ENCODE measurements around the gene NCOA6.

The NCOA6 gene

DNA sequence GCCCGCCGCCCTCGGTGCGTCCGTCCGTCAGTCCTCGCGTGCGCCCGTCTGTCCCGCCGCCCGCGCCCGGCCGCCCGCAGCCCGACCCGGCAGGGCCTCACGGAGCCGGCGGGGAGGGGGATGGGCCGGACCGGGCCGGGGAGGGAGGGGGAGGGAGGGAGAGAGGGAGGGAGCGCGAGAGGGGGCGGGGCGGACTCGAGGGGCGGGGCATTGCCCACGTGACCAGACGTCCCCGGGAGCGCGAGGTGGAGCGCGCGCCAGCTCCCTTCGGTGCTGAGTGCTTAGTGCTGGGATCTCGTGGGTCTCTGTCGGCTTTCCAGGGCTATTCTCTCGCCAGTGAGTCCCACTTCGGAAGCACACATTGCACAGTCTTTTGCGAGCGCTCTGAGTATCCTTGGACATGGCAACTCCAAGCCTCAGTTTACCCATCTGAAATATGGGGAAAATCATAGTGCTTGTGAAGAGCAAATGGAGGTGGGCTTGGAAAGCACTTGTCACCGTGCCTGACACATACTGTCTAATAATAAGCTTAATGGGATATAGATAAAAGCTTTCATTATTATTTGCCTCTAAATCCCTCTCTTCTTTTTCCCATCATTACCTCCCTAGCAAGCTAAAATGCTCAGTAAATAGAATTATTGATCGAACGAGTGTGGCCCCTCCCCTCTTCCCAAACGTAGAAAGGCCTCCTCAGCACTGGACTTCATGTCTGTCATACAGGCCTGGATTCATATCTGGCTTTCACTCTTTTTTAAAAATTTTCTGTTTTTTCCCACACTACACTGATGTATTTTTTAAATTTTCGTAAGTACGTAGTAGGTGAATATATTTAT is at the start of gene NCOA6:
Gene NCOA6 (minus strand): TSS at position 122 of the 833 bp plus-strand sequence. CDS start 43,296 bp downstream, outside the sequence.
- peak; percentile 90 to 95 for DNase-seq
- TF ChIP-seq GATA1 (IDR thresholded peaks at IDR 0.05; ENCODE audit: low read depth, low read length), result no peak
- peak; percentile 55 for TF ChIP-seq POLR2A (IDR thresholded peaks at IDR 0.05; ENCODE audit: low read length)

DNA sequence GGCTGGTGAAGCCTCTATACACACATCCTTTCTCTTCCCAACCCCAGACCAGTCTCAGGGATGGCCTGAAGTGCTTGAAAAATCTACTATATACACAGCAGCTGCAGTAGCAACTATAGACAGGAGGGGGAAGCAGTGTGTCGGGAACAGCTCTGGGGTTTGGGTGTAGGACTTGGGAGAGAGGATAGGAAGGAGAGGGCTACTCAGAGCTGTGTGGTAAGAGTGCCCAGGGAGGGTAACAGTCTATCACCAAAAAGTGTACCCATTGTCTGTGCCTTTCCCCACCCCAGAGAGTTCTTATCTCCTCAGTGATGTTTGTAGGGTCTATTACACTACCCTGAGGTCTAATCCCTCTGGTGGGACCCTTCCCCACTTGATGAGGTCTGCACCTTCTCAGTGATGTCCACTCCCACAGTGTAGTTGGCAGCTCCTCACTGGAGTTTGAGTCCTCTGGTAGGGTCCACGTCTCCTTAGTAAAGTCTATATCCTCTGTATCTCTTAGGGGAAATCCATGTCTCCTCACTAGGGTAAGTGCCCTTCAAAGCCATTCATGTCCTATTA is 48.7 kb upstream of the NCOA6 start:
- peak; percentile 73 to 83 for DNase-seq
- TF ChIP-seq GATA1 (IDR thresholded peaks at IDR 0.05; ENCODE audit: low read depth, low read length), result no peak
- no peak for TF ChIP-seq POLR2A (IDR thresholded peaks at IDR 0.05; ENCODE audit: low read length)

DNA sequence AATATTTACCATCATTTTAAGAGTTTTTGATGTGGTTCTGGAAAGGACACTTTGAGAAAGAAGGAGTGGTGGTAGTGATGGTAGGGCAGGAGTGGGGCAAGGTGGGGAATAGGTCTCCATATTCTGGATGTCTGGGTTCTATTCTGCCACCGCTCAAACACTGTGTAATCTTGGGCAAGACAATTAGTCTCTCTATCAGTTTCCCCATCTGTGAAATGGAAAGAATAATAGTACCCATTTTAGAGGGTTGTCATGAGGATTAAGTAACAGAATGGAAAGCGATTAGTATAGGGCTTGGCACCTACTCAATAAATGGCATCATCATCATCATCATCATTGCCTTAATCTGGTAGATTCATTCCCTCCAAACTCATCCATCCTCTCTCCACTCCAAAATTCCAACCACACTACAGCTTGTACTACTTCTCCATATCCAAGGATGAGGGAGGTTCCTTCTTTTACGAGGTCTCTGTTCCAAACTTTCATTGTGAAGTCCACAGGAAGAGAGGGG is 48.2 kb upstream of the NCOA6 start:
- no peak for DNase-seq
- TF ChIP-seq GATA1 (IDR thresholded peaks at IDR 0.05; ENCODE audit: low read depth, low read length) (no peak), POLR2A (IDR thresholded peaks at IDR 0.05; ENCODE audit: low read length) (no peak)

DNA sequence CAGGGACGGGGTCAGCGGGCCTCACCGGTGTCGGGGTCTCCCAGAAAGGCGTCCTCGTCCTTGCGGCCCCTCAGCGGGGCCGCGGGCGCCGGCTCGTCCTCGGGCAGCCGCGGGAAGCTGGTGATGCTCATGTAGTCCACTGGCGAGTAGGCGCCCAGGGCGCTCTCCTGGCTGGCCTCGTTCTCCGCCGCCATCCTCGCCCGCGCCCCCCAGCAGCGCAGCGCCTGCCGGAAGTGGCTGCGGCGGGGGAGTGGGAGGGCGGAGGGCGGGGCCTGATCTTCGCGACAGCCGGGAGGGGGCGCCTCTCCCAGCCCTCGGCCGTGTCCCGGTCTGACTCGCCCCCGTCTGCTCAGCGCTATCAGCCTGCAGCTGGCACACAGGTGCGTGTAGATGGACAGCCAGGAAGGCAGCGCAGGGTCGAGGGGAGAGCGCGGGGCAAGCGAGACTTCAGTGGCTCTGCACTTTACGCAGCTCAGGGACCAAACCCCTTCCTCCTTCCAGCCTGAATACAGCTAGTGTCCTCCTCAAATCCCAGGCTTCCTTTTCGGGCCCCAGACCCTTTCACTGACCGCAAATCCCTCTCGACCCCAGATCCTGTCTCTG is 47.3 kb upstream of the NCOA6 start, which contains the start of gene GGT7:
Gene GGT7 (minus strand): TSS at position 235 of the 603 bp plus-strand sequence. CDS start 41 bp downstream, at position 194.
- peak; percentile 82 to 88 for DNase-seq
- peak; percentile 22 for TF ChIP-seq POLR2A (IDR thresholded peaks at IDR 0.05; ENCODE audit: low read length)
- TF ChIP-seq GATA1 (IDR thresholded peaks at IDR 0.05; ENCODE audit: low read depth, low read length), result no peak

DNA sequence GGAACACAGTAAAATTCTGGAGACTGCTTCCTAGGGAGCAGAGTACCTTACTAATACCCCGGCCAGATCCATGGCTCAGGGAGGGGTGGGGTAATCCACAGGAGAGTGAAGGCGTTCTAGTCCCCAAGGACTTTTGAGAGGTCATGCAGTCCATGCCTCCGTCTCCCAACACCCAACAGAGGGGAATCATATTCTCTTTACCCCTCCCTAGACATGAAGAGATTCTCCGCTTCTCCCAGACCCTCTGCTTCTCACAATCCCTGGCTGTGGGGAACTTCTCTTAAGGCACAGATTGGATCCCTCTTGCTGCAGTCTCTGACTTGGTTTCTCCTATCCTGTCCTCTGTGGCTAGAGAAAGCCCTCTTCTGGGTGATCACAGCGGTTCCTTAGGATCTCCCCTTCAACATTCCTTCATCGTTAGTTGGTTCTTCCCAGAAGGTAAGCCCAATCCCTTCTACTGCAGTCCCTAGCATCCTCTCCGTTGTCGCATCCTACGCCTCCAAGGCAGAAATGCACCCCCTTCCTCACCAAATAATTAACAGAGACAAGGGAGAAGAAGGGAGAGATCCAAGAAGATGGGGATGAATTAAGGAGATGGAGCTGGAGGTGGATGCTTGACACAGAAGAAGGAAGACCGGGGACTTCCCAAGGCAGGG is 46.6 kb upstream of the NCOA6 start:
- no peak for TF ChIP-seq GATA1 (IDR thresholded peaks at IDR 0.05; ENCODE audit: low read depth, low read length)
- TF ChIP-seq POLR2A (IDR thresholded peaks at IDR 0.05; ENCODE audit: low read length), result no peak
- no peak for DNase-seq

DNA sequence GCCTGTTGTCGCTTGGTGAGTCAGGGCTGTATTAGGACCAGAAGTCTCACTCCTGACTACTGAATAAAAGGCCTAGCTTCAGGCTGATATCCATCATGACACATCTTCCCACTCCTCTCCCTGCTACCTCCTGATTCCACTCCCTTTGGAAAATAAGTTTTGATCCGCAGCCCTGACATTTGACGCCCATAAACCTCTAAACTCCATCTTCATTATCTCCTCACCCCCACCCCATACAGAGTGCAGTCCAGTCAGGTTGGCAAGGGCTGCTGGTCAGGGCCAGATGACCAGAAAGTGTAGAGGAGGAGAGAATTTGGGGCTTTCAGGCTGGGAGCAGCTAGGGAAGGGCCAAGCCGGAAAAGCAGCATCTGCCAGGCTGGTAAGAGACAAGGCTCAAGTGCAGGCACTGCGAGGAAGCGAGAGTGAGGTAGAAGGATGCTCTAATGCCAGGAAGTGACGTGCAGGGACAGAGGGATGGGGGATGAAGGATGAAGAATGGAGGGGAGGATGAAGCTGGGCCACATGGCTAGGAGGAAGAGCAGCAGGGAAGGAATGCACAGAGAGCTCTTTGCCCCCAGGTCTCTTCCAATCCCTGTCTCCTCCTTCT is 46.0 kb upstream of the NCOA6 start:
- no peak for TF ChIP-seq POLR2A (IDR thresholded peaks at IDR 0.05; ENCODE audit: low read length)
- TF ChIP-seq GATA1 (IDR thresholded peaks at IDR 0.05; ENCODE audit: low read depth, low read length), result no peak
- DNase-seq, result no peak

DNA sequence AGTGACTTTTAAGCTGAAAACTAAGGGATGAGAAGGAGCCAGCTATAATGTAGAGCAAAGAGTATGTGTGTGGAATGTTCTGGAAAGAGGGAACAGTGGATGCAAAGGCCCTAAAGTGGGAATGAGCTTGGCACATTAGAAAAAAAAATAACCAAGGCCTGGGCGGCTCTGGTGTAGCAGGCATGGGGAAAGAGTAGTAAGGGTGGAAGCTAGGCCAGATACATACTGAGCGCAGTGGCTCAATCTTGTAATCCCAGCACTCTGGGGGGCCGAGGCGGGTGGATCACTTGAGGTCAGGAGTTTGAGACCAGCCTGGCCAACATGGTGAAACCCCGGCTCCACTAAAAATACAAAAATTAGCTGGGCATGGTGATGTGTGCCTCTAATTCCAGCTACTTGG is 38.8 kb upstream of the NCOA6 start:
- TF ChIP-seq GATA1 (IDR thresholded peaks at IDR 0.05; ENCODE audit: low read depth, low read length) (no peak), POLR2A (IDR thresholded peaks at IDR 0.05; ENCODE audit: low read length) (no peak)
- DNase-seq, result no peak

DNA sequence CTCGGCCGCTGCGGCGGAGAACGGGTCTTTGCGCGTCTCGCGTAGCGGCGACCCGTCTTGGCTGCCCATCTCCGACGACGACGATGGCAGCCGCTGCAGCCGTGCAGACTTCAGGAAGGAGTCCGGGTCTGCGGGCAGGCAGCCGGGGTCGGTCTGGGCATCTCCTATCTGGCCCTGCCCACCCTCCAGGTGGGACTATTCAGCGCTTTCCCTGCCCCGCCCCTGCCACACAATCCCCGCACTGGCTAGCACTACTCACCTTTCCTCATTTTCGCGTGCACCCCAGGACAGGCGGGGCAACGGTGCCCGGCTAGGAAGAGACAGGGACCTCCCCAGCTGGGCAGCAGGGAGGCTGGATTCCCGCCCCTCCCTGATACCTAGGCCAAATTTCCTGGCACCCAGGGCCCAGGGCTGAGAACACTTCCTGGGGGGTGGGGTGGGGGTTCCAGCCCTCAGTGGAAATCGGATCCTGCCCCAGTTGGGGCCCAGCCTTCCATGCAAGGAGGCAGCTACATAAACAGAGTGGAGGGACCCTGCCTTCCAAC is 38.0 kb upstream of the NCOA6 start:
- no peak for DNase-seq

DNA sequence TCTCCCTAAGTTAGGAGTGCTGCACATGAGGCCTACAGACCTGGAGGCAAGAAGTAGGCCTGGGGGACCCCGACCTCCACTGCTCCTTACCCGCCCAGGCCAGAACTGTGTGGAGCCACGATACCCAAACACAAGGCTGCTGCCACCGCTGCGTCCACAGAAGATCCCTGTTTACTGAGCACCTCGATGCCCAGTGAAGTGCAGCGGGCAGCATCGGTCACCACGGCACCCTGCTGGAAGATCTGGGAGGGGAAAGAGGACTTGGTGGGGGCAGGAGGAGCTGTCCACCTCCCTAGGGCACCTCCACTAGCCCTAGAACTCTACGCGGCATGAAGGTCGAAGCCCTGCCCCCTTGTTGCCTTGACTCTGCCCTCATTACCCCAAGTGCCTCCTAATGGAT is 37.3 kb upstream of the NCOA6 start:
- no peak for DNase-seq
- TF ChIP-seq GATA1 (IDR thresholded peaks at IDR 0.05; ENCODE audit: low read depth, low read length), result no peak
- TF ChIP-seq POLR2A (IDR thresholded peaks at IDR 0.05; ENCODE audit: low read length), result no peak

More for the DNA sequence above, 38.0 kb upstream of the NCOA6 start:
- TF ChIP-seq POLR2A (IDR thresholded peaks at IDR 0.05; ENCODE audit: low read length) (no peak), GATA1 (IDR thresholded peaks at IDR 0.05; ENCODE audit: low read depth, low read length) (no peak)

DNA sequence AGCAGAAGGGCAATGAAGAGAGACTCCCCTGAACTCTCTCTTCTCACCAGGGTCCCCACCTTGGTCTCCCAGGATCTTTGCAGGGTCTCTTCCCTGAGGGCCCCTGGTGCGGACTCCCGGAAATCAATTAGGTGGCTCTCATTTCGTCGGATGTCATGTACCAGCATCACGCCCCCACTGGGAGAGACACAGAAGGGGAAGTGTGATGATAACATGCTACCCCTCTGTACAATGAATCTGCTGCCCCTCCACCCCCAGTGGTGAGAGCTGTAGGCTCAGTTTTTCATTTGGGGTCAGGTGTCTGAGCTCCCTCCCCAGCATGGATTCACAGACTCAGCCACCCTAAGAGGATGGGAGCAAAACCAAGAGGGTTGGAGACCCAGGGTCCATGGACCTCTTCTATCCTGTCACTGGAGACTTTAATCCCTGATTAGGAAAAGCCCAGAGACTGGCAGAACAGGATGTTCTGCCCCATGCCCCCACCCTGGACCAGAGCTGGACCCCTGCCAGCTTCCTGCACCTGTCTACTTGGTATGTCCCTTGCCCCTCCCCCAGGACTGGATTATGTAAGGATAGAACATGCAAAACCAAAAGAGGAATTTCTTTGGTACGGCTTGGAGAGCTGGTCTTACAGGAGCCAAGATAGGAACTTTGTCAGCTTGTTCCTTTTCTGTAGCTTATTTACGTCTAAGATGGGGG is 36.1 kb upstream of the NCOA6 start:
- DNase-seq, result no peak
- TF ChIP-seq POLR2A (IDR thresholded peaks at IDR 0.05; ENCODE audit: low read length) (no peak), GATA1 (IDR thresholded peaks at IDR 0.05; ENCODE audit: low read depth, low read length) (no peak)

DNA sequence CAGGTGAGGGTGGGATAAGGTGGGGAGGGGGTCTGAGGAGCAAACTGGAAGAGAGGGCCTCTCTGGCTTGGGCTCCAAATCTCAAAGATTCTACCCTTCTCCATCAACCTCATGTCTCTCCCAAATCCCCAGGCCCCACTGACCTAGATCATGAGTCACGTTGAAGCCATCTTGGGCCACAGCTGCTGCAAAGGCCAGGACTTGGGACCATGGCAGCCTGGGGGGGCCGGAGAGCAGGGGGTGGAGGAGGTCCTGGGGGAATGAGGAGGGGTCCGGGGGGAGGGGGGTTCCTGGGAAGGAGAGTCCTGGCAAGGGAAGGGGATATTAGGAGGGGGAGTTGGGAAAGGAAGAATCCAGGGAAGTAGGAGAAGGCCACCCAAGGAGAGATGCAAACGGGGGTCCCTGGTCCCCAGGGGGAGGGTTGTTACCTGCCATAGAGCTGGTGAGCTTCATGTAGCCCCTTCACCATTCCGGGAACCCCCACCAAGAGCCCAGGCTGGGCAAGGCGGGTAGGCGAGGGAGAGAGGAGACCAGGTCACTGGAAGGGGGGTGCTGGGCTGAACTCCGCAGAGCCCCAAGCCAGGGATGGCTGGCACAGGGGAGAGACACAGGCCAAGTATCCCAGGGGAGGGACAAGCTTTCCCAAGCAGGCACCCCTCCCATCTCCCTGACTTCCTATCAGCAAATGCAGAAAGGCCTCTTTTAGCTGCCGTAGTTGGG is 34.5 kb upstream of the NCOA6 start:
- TF ChIP-seq GATA1 (IDR thresholded peaks at IDR 0.05; ENCODE audit: low read depth, low read length) (no peak), POLR2A (IDR thresholded peaks at IDR 0.05; ENCODE audit: low read length) (no peak)
- DNase-seq, result no peak

DNA sequence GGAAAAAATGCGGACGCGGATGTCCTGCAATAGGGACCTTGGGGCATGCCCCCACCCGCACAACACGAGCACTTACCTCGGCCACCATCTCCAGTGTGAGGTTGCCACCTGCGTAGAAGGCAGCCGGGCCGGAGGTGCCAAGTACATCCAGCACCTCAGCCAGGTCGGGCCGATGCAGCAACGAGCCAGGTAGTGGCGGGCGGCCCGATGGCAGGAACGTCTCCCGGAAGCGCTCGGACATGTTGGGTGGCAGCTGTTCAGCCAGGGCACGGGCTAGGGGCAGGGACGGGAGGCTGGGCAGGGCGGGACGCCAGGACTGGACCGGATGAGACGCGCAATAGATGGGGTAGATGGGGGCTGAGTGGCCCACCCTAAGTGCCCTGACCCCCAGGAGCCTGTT is 33.9 kb upstream of the NCOA6 start:
- no peak for DNase-seq
- TF ChIP-seq POLR2A (IDR thresholded peaks at IDR 0.05; ENCODE audit: low read length), result no peak
- TF ChIP-seq GATA1 (IDR thresholded peaks at IDR 0.05; ENCODE audit: low read depth, low read length), result no peak
